ENCODE data around the gene TPSG1.

The TPSG1 gene

DNA sequence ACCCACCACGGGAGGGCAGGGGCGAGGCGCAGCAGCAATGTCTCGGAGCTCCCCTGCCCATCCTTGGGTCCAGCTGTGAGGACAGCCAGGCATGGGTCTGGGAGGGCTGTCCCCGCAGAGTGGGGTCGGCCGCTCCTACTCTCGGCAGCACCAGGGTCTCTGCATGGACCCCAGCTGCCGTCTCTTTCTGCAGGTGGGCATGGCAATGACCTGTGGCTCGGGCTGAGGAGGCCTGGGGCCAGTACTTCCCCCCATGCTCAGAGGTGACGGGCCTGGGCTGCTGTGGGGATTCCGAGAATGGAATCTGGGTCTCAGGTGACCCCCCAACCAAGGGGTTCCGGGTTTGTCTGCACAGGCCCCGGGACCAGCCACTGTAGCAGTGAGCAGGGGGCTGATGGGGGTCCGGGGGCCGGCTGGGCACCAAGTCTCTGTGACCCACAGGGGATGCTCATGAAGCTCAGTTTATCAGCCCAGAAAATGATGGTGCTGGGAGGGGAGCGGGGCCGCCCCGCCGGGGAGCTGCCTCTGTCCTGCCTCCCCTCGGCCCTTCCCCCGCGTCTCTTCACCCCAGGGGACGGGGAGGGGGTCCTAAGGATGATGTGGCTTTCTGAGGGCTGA is 48.7 kb downstream of the TPSG1 start:
- no peak for DNase-seq (ENCODE audit: low read depth)

GRCh38 chr16:1175566-1176279 is 49.3 kb downstream of the TPSG1 start:
- DNase-seq (ENCODE audit: low read depth) = no peak

- DNase-seq (ENCODE audit: low read depth) = no peak
Measured at GRCh38 chr16:1174477-1175357, 50.4 kb downstream of the TPSG1 start.

DNA sequence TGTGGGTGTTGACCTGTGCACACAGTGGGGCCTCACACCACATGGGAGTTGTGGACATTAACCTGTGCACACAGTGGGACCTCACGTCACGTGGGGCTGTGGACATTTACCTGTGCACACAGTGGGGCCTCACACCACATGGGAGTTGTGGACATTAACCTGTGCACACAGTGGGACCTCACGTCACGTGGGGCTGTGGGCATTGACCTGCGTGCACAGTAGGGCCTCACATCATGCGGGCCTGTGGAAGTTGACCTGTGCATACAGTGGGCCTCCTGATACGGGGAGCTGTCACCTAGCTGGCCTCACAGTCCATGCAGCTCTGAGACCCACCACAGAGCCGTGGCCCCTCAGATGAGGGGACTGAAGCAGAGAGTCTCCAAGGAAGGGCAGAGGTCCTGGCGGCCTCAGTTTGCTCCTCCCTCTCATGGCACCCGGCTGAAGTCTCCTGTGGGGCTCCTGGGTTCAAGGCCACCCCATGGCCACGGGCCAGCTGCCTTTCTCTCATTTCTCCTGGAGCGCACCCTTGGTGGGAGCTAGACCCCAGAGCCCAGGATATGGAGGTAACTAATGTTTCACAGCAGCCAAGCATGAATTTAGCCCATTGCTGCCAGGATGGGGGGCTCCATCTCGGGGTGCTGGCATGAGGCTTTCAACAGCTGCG is 51.1 kb downstream of the TPSG1 start:
- no peak for DNase-seq (ENCODE audit: low read depth)

DNA sequence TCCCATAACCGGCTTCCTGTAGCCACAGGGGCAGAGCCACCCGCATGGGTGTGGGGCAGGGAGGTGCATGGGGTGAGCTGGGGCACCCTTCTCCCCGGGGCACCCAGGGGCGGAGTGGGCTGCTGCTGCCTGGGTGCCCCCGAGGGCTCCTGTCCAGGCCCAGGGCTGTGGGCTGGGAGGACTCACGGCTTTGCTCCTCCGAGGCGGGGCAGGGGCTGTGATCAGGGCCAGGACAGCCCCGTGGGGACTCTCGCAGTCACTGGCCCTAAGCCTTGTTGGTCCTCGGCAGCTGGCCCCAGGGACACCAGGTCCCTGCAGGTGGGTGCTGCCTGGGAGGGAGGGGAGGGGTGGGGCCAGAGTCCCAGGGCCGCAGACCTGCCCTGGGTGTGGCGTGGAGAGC is 52.4 kb downstream of the TPSG1 start:
- DNase-seq (ENCODE audit: low read depth) = no peak

- DNase-seq (ENCODE audit: low read depth) = no peak
Measured at GRCh38 chr16:1171854-1172428, 53.1 kb downstream of the TPSG1 start.
